ENCODE measurements around the gene ADCY4.

DNA sequence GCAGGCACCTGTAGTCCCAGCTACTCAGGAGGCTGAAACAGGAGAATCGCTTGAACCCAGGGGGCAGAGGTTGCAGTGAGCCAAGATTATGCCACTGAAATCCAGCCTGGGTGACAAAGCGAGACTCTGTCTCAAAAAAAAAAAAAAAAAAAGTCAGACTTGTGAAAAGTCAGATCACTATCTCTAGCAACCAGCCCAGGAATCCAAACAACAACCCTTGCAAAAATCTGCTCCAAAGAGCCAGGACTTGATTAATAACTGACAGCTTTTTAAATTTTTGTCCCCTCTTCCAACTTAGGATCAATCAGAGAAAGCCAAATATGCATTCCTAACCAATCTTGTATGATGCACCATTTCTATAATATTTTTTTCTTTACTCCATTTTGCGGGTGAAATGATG lies 25.4 kb upstream of the ADCY4 start:
- TF ChIP-seq CTCF (IDR thresholded peaks at IDR 0.05) (no peak), EZH2 (IDR thresholded peaks at IDR 0.05; ENCODE audit: borderline replicate concordance, insufficient read depth, low read depth, low read length, poor library complexity, severe bottlenecking) (no peak)

Measured in B cell (primary cell).